ENCODE data around the gene NAA40.

Gene NAA40

GRCh38 chr11:63913866-63914830 is 24.7 kb upstream of the NAA40 start:
- no peak for DNase-seq

GRCh38 chr11:63914896-63915691 is 23.7 kb upstream of the NAA40 start:
- peak; percentile 37 for DNase-seq

GRCh38 chr11:63915961-63916836 is 22.6 kb upstream of the NAA40 start:
- peak; percentile 45 for DNase-seq

- peak; percentile 88 for DNase-seq
Measured at GRCh38 chr11:63916837-63917691, 21.7 kb upstream of the NAA40 start, which contains the start of gene RCOR2. Gene RCOR2 (minus strand): TSS chr11:63917164. CDS start chr11:63916456, 708 bp downstream.

- peak; percentile 60 for DNase-seq
Measured at GRCh38 chr11:63917692-63918506, 20.9 kb upstream of the NAA40 start.

GRCh38 chr11:63918507-63919191 is 20.2 kb upstream of the NAA40 start:
- peak; percentile 69 for DNase-seq

- DNase-seq, result peak; percentile 62
Measured at GRCh38 chr11:63919267-63920125, 19.3 kb upstream of the NAA40 start.

GRCh38 chr11:63920126-63920938 is 18.5 kb upstream of the NAA40 start:
- peak; percentile 19 for DNase-seq

GRCh38 chr11:63920939-63921417 is 17.8 kb upstream of the NAA40 start:
- DNase-seq, result peak; percentile 36

GRCh38 chr11:63922673-63923192 is 16.1 kb upstream of the NAA40 start:
- DNase-seq, result no peak

- DNase-seq, result no peak
Measured at GRCh38 chr11:63923319-63923718, 15.5 kb upstream of the NAA40 start.

- DNase-seq, result no peak
Measured at GRCh38 chr11:63929616-63930015, 9.2 kb upstream of the NAA40 start.

GRCh38 chr11:63931045-63931444 is 7.8 kb upstream of the NAA40 start:
- no peak for DNase-seq

GRCh38 chr11:63931876-63932275 is 6.9 kb upstream of the NAA40 start:
- DNase-seq, result no peak

- no peak for DNase-seq
Measured at GRCh38 chr11:63933459-63933858, 5.3 kb upstream of the NAA40 start.

GRCh38 chr11:63937713-63938478 is 906 bp upstream of the NAA40 start:
- no peak for DNase-seq

GRCh38 chr11:63939397-63939891 is 642 bp downstream of the NAA40 start:
- DNase-seq, result no peak

All from fibroblast of skin of right biceps (primary cell).